ENCODE data around the gene SDC3.
A peak's percentile ranks its signal among the peaks of the same experiment; 100 is the strongest.
"Not testable (repeated sequence)": the region's sequence is repeated elsewhere in the genome, so short reads cannot be mapped to it uniquely, and the experiment has no call there.

The SDC3 gene

GRCh38 chr1:30872033-30872947, 36.3 kb downstream of the SDC3 start:
- DNase-seq (ENCODE audit: extremely low read depth, insufficient read length): no peak
- Histone ChIP-seq H3K36me3 (ENCODE audit: control insufficient read depth, insufficient read depth, low read length) (no peaks in the 10 kb centered on the region), H3K27me3 (replicated peaks; ENCODE audit: control insufficient read depth, insufficient read depth, low read length) (no peaks in the 10 kb centered on the region; the same call in none of the 2 replicates), H3K4me3 (replicated peaks; ENCODE audit: low read depth, low read length) (no peak overlapping the region)
- TF ChIP-seq, protein P1, sequence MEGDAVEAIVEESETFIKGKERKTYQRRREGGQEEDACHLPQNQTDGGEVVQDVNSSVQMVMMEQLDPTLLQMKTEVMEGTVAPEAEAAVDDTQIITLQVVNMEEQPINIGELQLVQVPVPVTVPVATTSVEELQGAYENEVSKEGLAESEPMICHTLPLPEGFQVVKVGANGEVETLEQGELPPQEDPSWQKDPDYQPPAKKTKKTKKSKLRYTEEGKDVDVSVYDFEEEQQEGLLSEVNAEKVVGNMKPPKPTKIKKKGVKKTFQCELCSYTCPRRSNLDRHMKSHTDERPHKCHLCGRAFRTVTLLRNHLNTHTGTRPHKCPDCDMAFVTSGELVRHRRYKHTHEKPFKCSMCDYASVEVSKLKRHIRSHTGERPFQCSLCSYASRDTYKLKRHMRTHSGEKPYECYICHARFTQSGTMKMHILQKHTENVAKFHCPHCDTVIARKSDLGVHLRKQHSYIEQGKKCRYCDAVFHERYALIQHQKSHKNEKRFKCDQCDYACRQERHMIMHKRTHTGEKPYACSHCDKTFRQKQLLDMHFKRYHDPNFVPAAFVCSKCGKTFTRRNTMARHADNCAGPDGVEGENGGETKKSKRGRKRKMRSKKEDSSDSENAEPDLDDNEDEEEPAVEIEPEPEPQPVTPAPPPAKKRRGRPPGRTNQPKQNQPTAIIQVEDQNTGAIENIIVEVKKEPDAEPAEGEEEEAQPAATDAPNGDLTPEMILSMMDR (IDR thresholded peaks at IDR 0.05; ENCODE audit: insufficient read depth, low read length, poor library complexity, severe bottlenecking): no peak

DNA sequence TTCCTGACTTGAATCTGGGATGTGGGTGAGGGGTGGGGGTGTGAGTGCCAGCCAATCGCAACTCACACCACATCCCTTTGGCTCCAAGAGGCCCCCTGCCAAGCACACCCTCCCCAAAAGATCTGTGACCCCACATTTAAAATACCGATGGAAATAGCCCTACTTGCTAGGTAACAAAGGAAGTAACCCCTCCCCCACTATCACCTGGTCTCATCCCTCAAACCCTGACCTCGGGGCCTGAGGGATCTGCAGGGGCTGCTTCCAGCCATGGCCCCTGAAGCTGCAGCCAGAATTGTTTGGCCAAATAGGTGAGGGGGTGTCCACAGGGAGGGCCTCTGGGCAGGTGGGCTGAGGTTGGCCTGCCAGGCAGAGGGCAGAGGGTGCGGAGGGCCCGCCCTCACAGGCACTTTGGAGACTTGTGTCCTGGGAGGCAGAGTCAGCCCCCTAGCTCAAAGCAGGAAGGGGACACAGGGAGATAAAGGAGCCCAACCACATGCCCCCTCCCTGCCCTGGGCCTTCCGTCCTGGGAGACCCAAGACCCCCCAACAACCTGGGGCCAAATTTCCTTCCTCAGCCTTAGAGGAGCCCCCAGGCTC, 37.2 kb downstream of the SDC3 start:
- TF ChIP-seq, protein P1 (IDR thresholded peaks at IDR 0.05; ENCODE audit: insufficient read depth, low read length, poor library complexity, severe bottlenecking): no peak
- Histone ChIP-seq H3K36me3 (ENCODE audit: control insufficient read depth, insufficient read depth, low read length) (no peaks in the 10 kb centered on the region), H3K27me3 (replicated peaks; ENCODE audit: control insufficient read depth, insufficient read depth, low read length) (peaks cover 1% of the 10 kb centered on the region), H3K4me3 (replicated peaks; ENCODE audit: low read depth, low read length) (no peak overlapping the region)
- no peak for DNase-seq (ENCODE audit: extremely low read depth, insufficient read length)

DNA sequence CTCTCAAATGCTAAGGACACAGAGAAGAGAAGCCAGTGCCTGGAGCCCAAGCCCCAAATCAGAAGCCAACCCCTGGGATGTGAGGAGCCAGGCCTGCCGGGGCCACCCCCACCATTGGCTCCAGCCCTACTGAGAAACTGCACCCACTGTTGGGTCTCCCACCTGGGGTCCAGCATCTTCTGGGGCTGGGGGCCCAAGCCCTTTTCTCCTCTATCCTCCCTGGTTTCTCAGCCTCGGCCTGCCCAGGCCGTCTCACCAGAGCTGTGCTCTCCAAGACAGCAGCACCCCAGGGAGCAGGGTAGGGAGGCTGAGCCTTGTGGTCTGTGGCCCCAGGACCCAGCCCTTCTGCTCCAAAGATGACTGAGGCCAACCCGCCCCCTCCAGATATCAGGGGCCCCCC, 37.9 kb downstream of the SDC3 start:
- peaks cover 2% of the 10 kb centered on the region for H3K27me3 ChIP-seq (replicated peaks; ENCODE audit: control insufficient read depth, insufficient read depth, low read length)
- H3K36me3 ChIP-seq (ENCODE audit: control insufficient read depth, insufficient read depth, low read length): no peaks in the 10 kb centered on the region
- no peak for DNase-seq (ENCODE audit: extremely low read depth, insufficient read length)
- H3K4me3 ChIP-seq (replicated peaks; ENCODE audit: low read depth, low read length): no peak overlapping the region
- TF ChIP-seq, protein P1 (IDR thresholded peaks at IDR 0.05; ENCODE audit: insufficient read depth, low read length, poor library complexity, severe bottlenecking): no peak

DNA sequence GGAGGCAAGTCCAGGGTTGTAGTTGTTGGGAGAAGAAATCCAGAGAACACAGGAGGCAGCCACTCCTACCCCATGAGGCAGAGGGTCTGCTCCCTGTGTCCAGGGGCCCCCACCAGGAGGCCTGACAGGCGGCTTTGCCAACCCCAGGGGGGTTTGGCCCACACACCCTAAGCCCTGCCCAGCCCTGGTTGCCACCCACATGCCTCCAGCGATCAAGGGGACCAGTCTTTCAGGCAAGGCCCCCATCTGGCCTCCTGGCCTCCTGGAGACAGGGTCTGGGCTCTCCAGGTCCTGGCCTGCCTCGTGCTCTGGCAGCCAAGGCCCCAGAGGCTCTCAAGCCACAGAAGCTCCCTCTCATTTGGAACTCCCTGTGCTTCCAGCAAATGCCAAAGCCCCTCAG, 38.5 kb downstream of the SDC3 start:
- Histone ChIP-seq H3K4me3 (replicated peaks; ENCODE audit: low read depth, low read length) (no peak overlapping the region), H3K27me3 (replicated peaks; ENCODE audit: control insufficient read depth, insufficient read depth, low read length) (peaks cover 2% of the 10 kb centered on the region), H3K36me3 (ENCODE audit: control insufficient read depth, insufficient read depth, low read length) (no peaks in the 10 kb centered on the region)
- no peak for DNase-seq (ENCODE audit: extremely low read depth, insufficient read length)
- TF ChIP-seq, protein P1 (IDR thresholded peaks at IDR 0.05; ENCODE audit: insufficient read depth, low read length, poor library complexity, severe bottlenecking): no peak

- peak; percentile 82 for DNase-seq (ENCODE audit: extremely low read depth, insufficient read length)
- peaks cover 5% of the 10 kb centered on the region for H3K27me3 ChIP-seq (replicated peaks; ENCODE audit: control insufficient read depth, insufficient read depth, low read length)
Measured at GRCh38 chr1:30868833-30869435, 39.6 kb downstream of the SDC3 start.

GRCh38 chr1:30868057-30868456, 40.5 kb downstream of the SDC3 start:
- DNase-seq (ENCODE audit: extremely low read depth, insufficient read length); H3K36me3 ChIP-seq (ENCODE audit: control insufficient read depth, insufficient read depth, low read length); H3K4me3 ChIP-seq (replicated peaks; ENCODE audit: low read depth, low read length); H3K27me3 ChIP-seq (replicated peaks; ENCODE audit: control insufficient read depth, insufficient read depth, low read length): not testable (repeated sequence)

More at GRCh38 chr1:30868833-30869435, 39.6 kb downstream of the SDC3 start:
- Histone ChIP-seq H3K36me3 (ENCODE audit: control insufficient read depth, insufficient read depth, low read length) (no peaks in the 10 kb centered on the region), H3K4me3 (replicated peaks; ENCODE audit: low read depth, low read length) (no peak overlapping the region)
- TF ChIP-seq, protein P1 (IDR thresholded peaks at IDR 0.05; ENCODE audit: insufficient read depth, low read length, poor library complexity, severe bottlenecking): no peak
